HepG2 (cell line): Measurements from ENCODE around the gene B3GALT6. TPM values are rescaled to one million over a fixed set of nuclear protein-coding genes. Genes with fewer than 3 reads are reported as not detected.

Experiments used
- ATAC-seq: fragments of 200-7000 bp; cut with Tn5 transposase; 3 replicates; pipeline ENCODE4 v1.9.1; 2020; ENCODE audit warnings: mild to moderate bottlenecking, moderate library complexity
- BruUV-seq: library from RNA; stranded (reverse); fragments of 400-500 nt; replicated peaks from 2 replicates; lab custom pipeline; 2021; lab: Mats Ljungman, UMichigan
- CTCF ChIA-PET: fragments of 300-600 bp; formaldehyde crosslinking; extraction: SDS; loops from one replicate; lab custom pipeline; 2021; ENCODE audit warnings: low total read pairs, inconsistent platforms, low intra/inter-chr PET ratio; lab: Yijun Ruan, JAX
- POLR2A ChIA-PET: fragments of 350-600 bp; sonication (Branson Sonifier 250); formaldehyde crosslinking; loops from one replicate; lab custom pipeline; 2020; ENCODE audit warnings: antibody characterized with exemption, inconsistent platforms; lab: Yijun Ruan, JAX
- DNase-seq: peaks from one replicate; pipeline ENCODE4 v3.0.0-alpha.2; 2015; ENCODE audit warnings: low spot score
- FAIRE-seq: peaks from 3 replicates; lab custom pipeline; 2011; peaks lifted over from hg19 to GRCh38; lab: Jason Lieb, UNC
- H2AFZ ChIP-seq: one replicate; pipeline ENCODE4 v1.6.1; 2011; ENCODE audit warnings: low read length, inconsistent platforms
- H3K27ac ChIP-seq: fragments of 300-600 bp; 3 replicates; pipeline ENCODE4 v1.8.0; 2011; ENCODE audit warnings: mixed run types, mild to moderate bottlenecking, mixed read lengths, low read length, inconsistent platforms; ENCODE audit not compliant: insufficient read depth; ENCODE audit errors: extremely low read length
- H3K27me3 ChIP-seq, 2 experiments: fragments of 200-600 bp in 1 of 2; 2 replicates in 1 of 2; 3 replicates in 1 of 2; pipeline versions ENCODE4 v1.6.0 to v1.8.0; 2011; ENCODE audit warnings: low read length in 2 of 2, mild to moderate bottlenecking in 2 of 2, moderate library complexity in 2 of 2, inconsistent platforms in 1 of 2; ENCODE audit not compliant: insufficient read depth in 2 of 2, control insufficient read depth in 1 of 2
- H3K36me3 ChIP-seq, 2 experiments: fragments of 200-600 bp in 1 of 2; replicated peaks in 1 of 2; 2 replicates in 1 of 2; 3 replicates in 1 of 2; pipeline versions ENCODE4 v1.5.1 to v1.8.0; 2011; ENCODE audit warnings: low read length in 2 of 2, inconsistent platforms in 1 of 2; ENCODE audit not compliant: insufficient read depth in 2 of 2, control insufficient read depth in 1 of 2
- H3K4me1 ChIP-seq: 2 replicates; pipeline ENCODE4 v1.5.1; 2012; ENCODE audit warnings: low read length, inconsistent platforms; ENCODE audit not compliant: insufficient read depth
- H3K4me2 ChIP-seq: 2 replicates; pipeline ENCODE4 v1.6.0; 2011; ENCODE audit warnings: low read depth, low read length, inconsistent platforms
- H3K4me3 ChIP-seq, 3 experiments: fragments of 200-600 bp in 1 of 3; sonication (generic), shearing (Covaris generic) in 1 of 3; replicated peaks in 1 of 3; 2 replicates each; pipeline ENCODE4 v1.5.1; 2011 to 2016; ENCODE audit warnings: low read length in 3 of 3, inconsistent platforms in 2 of 3, low read depth in 2 of 3, mild to moderate bottlenecking in 2 of 3, control low read depth in 1 of 3, mixed read lengths in 1 of 3; ENCODE audit not compliant: insufficient read depth in 1 of 3
- H3K79me2 ChIP-seq: one replicate; pipeline ENCODE4 v1.6.1; 2011; ENCODE audit warnings: low read length, inconsistent platforms; ENCODE audit not compliant: insufficient read depth
- H3K9ac ChIP-seq: 2 replicates; pipeline ENCODE4 v1.6.0; 2011; ENCODE audit warnings: mild to moderate bottlenecking, low read depth, low read length, inconsistent platforms; ENCODE audit not compliant: insufficient read depth
- H3K9me3 ChIP-seq: 2 replicates; pipeline ENCODE4 v1.5.1; 2012; ENCODE audit warnings: mild to moderate bottlenecking, low read length
- H4K20me1 ChIP-seq: 2 replicates; pipeline ENCODE4 v1.6.0; 2011; ENCODE audit warnings: inconsistent platforms, mild to moderate bottlenecking, low read length, moderate library complexity; ENCODE audit not compliant: insufficient read depth
- AGO2 ChIP-seq: fragments of 200-400 bp; formaldehyde crosslinking; optimal IDR thresholded peaks from 2 replicates; pipeline ENCODE3; 2017; ENCODE audit warnings: mild to moderate bottlenecking, low read depth, low read length, moderate library complexity
- CEBPB ChIP-seq: IDR thresholded peaks from 2 replicates; pipeline ENCODE4 v1.6.1; 2011; ENCODE audit warnings: low read depth, low read length, improper control_type of control experiment, borderline replicate concordance
- CERS6 ChIP-seq: sonication (generic); formaldehyde crosslinking; IDR thresholded peaks from 2 replicates; pipeline ENCODE4 v1.5.0; 2020; ENCODE audit warnings: missing genetic modification reagents
- KDM2A ChIP-seq: sonication (generic); formaldehyde crosslinking; IDR thresholded peaks from 2 replicates; pipeline ENCODE4 v1.4.0; 2020; ENCODE audit warnings: low read depth, missing genetic modification reagents, borderline replicate concordance
- KLF9 ChIP-seq: IDR thresholded peaks from 2 replicates; pipeline ENCODE4 v1.6.1; 2016; ENCODE audit warnings: low read depth
- NFIC ChIP-seq: IDR thresholded peaks from 2 replicates; pipeline ENCODE4 v1.6.1; 2012; ENCODE audit warnings: mild to moderate bottlenecking, low read length, inconsistent platforms
- PRPF4 ChIP-seq: fragments of 200-400 bp; formaldehyde crosslinking; IDR thresholded peaks from 2 replicates; pipeline ENCODE4 v1.6.1; 2016; ENCODE audit warnings: low read length, low read depth; ENCODE audit not compliant: poor library complexity, severe bottlenecking
- RBFOX2 ChIP-seq: fragments of 200-400 bp; formaldehyde crosslinking; IDR thresholded peaks from 2 replicates; pipeline ENCODE4 v1.6.1; 2017; ENCODE audit warnings: low read depth, mild to moderate bottlenecking, low read length
- RXRB ChIP-seq: IDR thresholded peaks from 2 replicates; pipeline ENCODE4 v1.6.1; 2016; ENCODE audit warnings: borderline replicate concordance, missing genetic modification reagents, missing compliant biosample characterization
- SMAD9 ChIP-seq: sonication (generic); formaldehyde crosslinking; IDR thresholded peaks from 2 replicates; pipeline ENCODE4 v1.5.1; 2020; ENCODE audit warnings: mild to moderate bottlenecking, missing genetic modification reagents
- STAT5B ChIP-seq: sonication (generic); formaldehyde crosslinking; IDR thresholded peaks from 2 replicates; pipeline ENCODE4 v1.4.0; 2020; ENCODE audit warnings: missing genetic modification reagents
- TSC22D2 ChIP-seq: sonication (generic); formaldehyde crosslinking; IDR thresholded peaks from 2 replicates; pipeline ENCODE4 v1.5.1; 2020; ENCODE audit warnings: missing genetic modification reagents, mild to moderate bottlenecking, borderline replicate concordance
- ZC3H13 ChIP-seq: sonication (generic); formaldehyde crosslinking; IDR thresholded peaks from 2 replicates; pipeline ENCODE4 v1.8.1; 2023; ENCODE audit warnings: mild to moderate bottlenecking, missing genetic modification reagents, moderate library complexity
- ZNF263 ChIP-seq: sonication (generic); formaldehyde crosslinking; IDR thresholded peaks from 2 replicates; pipeline ENCODE4 v1.4.0; 2020; ENCODE audit warnings: missing genetic modification reagents
- ZNF30 ChIP-seq: sonication (generic); formaldehyde crosslinking; IDR thresholded peaks from 2 replicates; pipeline ENCODE4 v1.5.0; 2020; ENCODE audit warnings: mild to moderate bottlenecking, missing genetic modification reagents
- ZNF331 ChIP-seq: sonication (generic); formaldehyde crosslinking; IDR thresholded peaks from 2 replicates; pipeline ENCODE4 v1.4.0; 2020; ENCODE audit warnings: missing genetic modification reagents
- ZNF562 ChIP-seq: sonication (generic); formaldehyde crosslinking; IDR thresholded peaks from 2 replicates; pipeline ENCODE4 v1.8.0; 2022; ENCODE audit warnings: missing genetic modification reagents, borderline replicate concordance
- ZNF589 ChIP-seq: sonication (generic); formaldehyde crosslinking; conservative IDR thresholded peaks from 2 replicates; pipeline ENCODE4 v1.8.0; 2022; ENCODE audit warnings: mild to moderate bottlenecking, moderate library complexity, missing genetic modification reagents
- ZNF75D ChIP-seq: sonication (generic); formaldehyde crosslinking; IDR thresholded peaks from 2 replicates; pipeline ENCODE4 v1.8.1; 2023; ENCODE audit warnings: missing genetic modification reagents, mild to moderate bottlenecking, borderline replicate concordance
- WGBS: methylation state at CpG from one replicate; pipeline ENCODE4 v1.1.6; 2017; ENCODE audit warnings: low lambda C conversion rate; 5-methylcytosine and 5-hydroxymethylcytosine counted together
- in situ Hi-C: cut with HindIII; loops from 2 replicates; pipeline ENCODE4 v1.10.0; 2017; ENCODE audit warnings: low pct_unique_long_range_greater_than_20kb; ENCODE audit not compliant: extremely low pct_ligation_motif_present
- intact Hi-C: fragments of 100-400 bp; cut with micrococcal nuclease; formaldehyde crosslinking; loops from one replicate; pipeline ENCODE4 v1.10.0; 2022; ENCODE audit not compliant: unreplicated experiment
- polyA plus RNA-seq, 8 experiments: library from polyadenylated mRNA; depleted of rRNA in 3 of 8; stranded (reverse) in 7 of 8; unstranded in 1 of 8; fragments of >200 nt; fragmentation: Illumina TruSeq in 4 of 8; extraction: Trizol in 4 of 8; gene quantifications; 2 replicates each; pipeline versions ENCODE4 v1.2.1 to v1.2.3, GENCODE V29; 2011 to 2016; ENCODE audit warnings: low read depth in 4 of 8, missing spikeins in 1 of 8, mixed read lengths in 1 of 8; ENCODE audit not compliant: insufficient read depth in 1 of 8
- total RNA-seq, 5 experiments: library from RNA; depleted of rRNA; stranded (reverse); fragments of >200 nt; fragmentation: Illumina TruSeq; extraction: Trizol; gene quantifications; 2 replicates each; pipeline ENCODE4 v1.2.3, GENCODE V29; 2016; ENCODE audit warnings: low read depth in 1 of 5

Gene B3GALT6
- total and polyA plus RNA-seq, 2 of the 13 experiments (the other 11 are each of a cell fraction or from before 2014, with no cell fraction given) = 3.9 to 14.2 TPM

GRCh38 chr1:1233567-1233892, 1.5 kb downstream of the B3GALT6 start:
- WGBS = 95% methylated on average over 15 of the region's 15 CpGs
- no peak for TF ChIP-seq STAT5B
- TF ChIP-seq PRPF4 = peak; percentile 65
- H3K9ac ChIP-seq = peak overlapping the region; percentile 8; the same call in 1 of the 2 replicates
- H3K27ac ChIP-seq = no peak overlapping the region
- no peak for DNase-seq
- intact Hi-C loops (loop anchor here (5.0 to 10.0 kb wide), 3 partner anchors 59 to 229 kb away; partner anchors contain the start of genes HES4 and TTLL10), in situ Hi-C loops (no loop called here)
- no TSS peak for BruUV-seq
- ATAC-seq = no peak
- H3K9me3 ChIP-seq = no peaks in the 10 kb centered on the region
- H3K4me2 ChIP-seq = peak overlapping the region; percentile 76
- peak overlapping the region in 1 of 3 experiments; percentile 56; a peak in 1 of 6 replicates for H3K4me3 ChIP-seq
- H3K27me3 ChIP-seq = no peaks in the 10 kb centered on the region; a peak in 2 of 5 replicates
- H3K79me2 ChIP-seq = peaks cover 31% of the 10 kb centered on the region
- no peak overlapping the region for H2AFZ ChIP-seq
- peaks cover 4 to 6% of the 10 kb centered on the region in 2 experiments; a peak in 4 of 5 replicates for H3K36me3 ChIP-seq
- no peak for FAIRE-seq
- peaks cover 77% of the 10 kb centered on the region for H3K4me1 ChIP-seq
- ChIA-PET CTCF (no interaction called here), POLR2A (no interaction called here)
- no peaks in the 10 kb centered on the region for H4K20me1 ChIP-seq

GRCh38 chr1:1234180-1234808, 2.3 kb downstream of the B3GALT6 start:
- H3K4me1 ChIP-seq = peaks cover 84% of the 10 kb centered on the region
- peaks cover 26% of the 10 kb centered on the region for H3K79me2 ChIP-seq
- WGBS = 89% methylated on average over 22 of the region's 28 CpGs
- POLR2A ChIA-PET = no interaction called here
- no peaks in the 10 kb centered on the region for H3K9me3 ChIP-seq
- no peak overlapping the region for H3K9ac ChIP-seq
- H3K4me3 ChIP-seq = no peak overlapping the region
- intact Hi-C loops = loop anchor here (5.0 to 10.0 kb wide), 3 partner anchors 59 to 229 kb away; partner anchors contain the start of genes HES4 and TTLL10
- DNase-seq (no peak), FAIRE-seq (no peak), ATAC-seq (no peak)
- H2AFZ ChIP-seq = no peak overlapping the region
- in situ Hi-C loops = no loop called here
- no peak overlapping the region for H3K27ac ChIP-seq
- H3K36me3 ChIP-seq = no peaks in the 10 kb centered on the region; a peak in 1 of 5 replicates
- H3K27me3 ChIP-seq = no peaks in the 10 kb centered on the region; a peak in 2 of 5 replicates
- BruUV-seq = no TSS peak
- H4K20me1 ChIP-seq = no peaks in the 10 kb centered on the region
- CTCF ChIA-PET = no interaction called here
- H3K4me2 ChIP-seq = no peak overlapping the region; the same call in 1 of the 2 replicates
- TF ChIP-seq ZNF263 (CRISPR knock-in tag) = no peak
- TF ChIP-seq KLF9 (CRISPR knock-in tag) = no peak
- no peak for TF ChIP-seq KDM2A (CRISPR knock-in tag)
- TF ChIP-seq SMAD9 (CRISPR knock-in tag) = no peak
- TF ChIP-seq TSC22D2 (CRISPR knock-in tag) = no peak
- no peak for TF ChIP-seq CERS6 (CRISPR knock-in tag)
- TF ChIP-seq ZNF589 (CRISPR knock-in tag) = 0 out of 2 replicates have a peak, but pooled peaks have one; percentile 25
- no peak for TF ChIP-seq NFIC
- TF ChIP-seq AGO2 = peak; percentile 86
- TF ChIP-seq ZNF75D = no peak
- no peak for TF ChIP-seq ZNF562 (CRISPR knock-in tag)
- TF ChIP-seq CEBPB = no peak
- peak; percentile 82; the same call in 1 of the 2 replicates for TF ChIP-seq ZC3H13
- no peak for TF ChIP-seq ZNF30
- TF ChIP-seq RBFOX2 = peak; percentile 47
- no peak for TF ChIP-seq ZNF331 (CRISPR knock-in tag)
- no peak for TF ChIP-seq RXRB
